Retina (tissue), 1 donor: ENCODE measurements around the gene ASB2.

Experiments
- DNase-seq: peaks from one replicate; pipeline ENCODE4 v3.0.0-alpha.2; 2016

ASB2 gene

GRCh38 chr14:93976477-93977057, at the start of gene ASB2:
ASB2 (minus strand) TSS chr14:93976570; CDS start chr14:93964539, 12,031 bp downstream.
- no peak for DNase-seq

GRCh38 chr14:94025720-94026119, 49.4 kb upstream of the ASB2 start:
- DNase-seq: no peak

DNA sequence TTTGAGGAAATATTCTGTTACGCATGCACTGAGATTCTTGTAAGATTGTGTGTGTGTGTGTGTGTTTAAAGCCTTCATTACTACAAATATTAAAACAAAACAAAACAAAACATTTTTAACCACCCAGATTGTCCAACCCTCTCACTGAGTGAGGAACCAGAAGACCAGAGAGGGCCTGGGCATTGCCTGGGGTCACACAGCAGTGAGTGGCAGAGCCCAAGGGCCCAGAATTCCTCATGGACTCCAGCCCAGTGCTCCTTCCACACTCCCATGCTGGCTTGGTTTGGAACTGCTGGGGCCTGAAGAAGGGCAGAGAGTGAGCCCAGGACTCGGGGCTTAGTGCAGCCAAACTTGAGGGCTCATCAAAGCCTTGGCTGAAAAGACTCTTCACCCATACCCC, 48.2 kb upstream of the ASB2 start:
- DNase-seq: no peak

GRCh38 chr14:94022532-94023411, 46.4 kb upstream of the ASB2 start:
- DNase-seq: no peak

- DNase-seq: no peak
Observed at GRCh38 chr14:94021416-94022157, 45.2 kb upstream of the ASB2 start.

GRCh38 chr14:94021001-94021400, 44.6 kb upstream of the ASB2 start:
- DNase-seq: no peak

- DNase-seq: no peak
Observed at GRCh38 chr14:94020267-94020666, 43.9 kb upstream of the ASB2 start.

GRCh38 chr14:94019329-94019728, 43.0 kb upstream of the ASB2 start:
- no peak for DNase-seq

- no peak for DNase-seq
Observed at GRCh38 chr14:94018308-94018707, 41.9 kb upstream of the ASB2 start.

- no peak for DNase-seq
Observed at GRCh38 chr14:94016446-94016976, 40.1 kb upstream of the ASB2 start.

GRCh38 chr14:94015223-94015622, 38.9 kb upstream of the ASB2 start:
- no peak for DNase-seq

DNA sequence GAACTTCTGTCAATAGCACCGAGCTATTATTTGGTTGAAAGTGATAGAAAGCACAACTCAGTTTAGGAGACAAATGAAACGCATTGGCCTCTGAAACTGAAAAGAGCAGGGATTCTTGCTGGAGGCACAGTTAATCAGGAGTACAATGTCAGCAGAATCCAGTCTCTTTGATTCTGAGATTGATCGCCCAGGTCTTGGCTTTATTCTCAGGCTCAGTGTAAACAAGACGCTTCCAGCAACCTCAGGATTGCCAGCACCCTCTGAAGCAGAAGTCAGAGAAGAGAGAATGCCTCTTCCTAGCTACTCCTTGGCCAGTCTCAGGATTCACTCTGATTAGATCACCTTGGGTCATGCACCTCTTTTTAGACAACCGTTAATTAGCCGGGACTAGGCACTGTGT, 38.0 kb upstream of the ASB2 start:
- DNase-seq: no peak

DNA sequence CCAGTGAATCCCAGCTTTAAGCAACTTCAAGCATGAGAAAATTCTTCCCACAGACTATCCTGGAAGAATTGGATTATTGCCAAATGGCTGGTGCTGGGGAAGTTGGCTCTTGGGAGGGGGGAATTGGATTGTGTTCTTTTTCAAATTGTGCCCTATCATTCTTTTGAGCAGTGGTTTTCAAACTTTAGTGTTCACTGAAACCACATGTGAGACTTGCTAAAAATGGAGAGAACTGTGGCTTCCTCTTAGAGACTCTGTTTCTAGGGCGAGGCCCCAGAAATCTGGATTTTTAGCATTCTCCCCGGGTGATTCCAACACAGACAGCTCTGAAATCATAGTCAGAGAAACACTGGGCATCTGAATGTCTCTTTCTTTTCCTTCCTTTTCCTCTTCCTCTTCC, 35.4 kb upstream of the ASB2 start:
- DNase-seq: no peak

GRCh38 chr14:94010625-94011024, 34.3 kb upstream of the ASB2 start:
- no peak for DNase-seq

DNA sequence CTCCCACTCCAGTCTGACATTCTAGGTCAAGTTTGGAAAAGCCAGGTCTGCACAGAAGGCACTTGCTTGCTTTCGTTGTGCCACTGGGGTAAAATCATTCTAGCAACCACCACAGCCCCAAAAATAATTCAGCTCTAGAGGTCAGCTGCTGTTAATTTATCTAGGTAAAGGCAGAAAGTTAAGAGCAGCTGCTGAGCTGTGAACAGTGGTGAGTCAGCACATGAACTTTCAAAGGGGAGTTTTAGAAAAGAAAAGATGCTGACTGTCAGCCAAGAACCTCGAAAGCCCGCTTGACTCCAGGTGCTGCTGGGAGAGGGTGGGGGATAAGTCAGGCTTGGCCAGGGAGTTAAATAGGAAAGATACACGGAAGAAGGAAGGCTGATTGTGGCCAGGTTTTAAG, 33.4 kb upstream of the ASB2 start:
- DNase-seq: no peak

- no peak for DNase-seq
Observed at GRCh38 chr14:94008234-94008633, 31.9 kb upstream of the ASB2 start.

GRCh38 chr14:94005324-94006073, 29.1 kb upstream of the ASB2 start:
- no peak for DNase-seq

GRCh38 chr14:94004015-94004414, 27.6 kb upstream of the ASB2 start:
- DNase-seq: no peak

DNA sequence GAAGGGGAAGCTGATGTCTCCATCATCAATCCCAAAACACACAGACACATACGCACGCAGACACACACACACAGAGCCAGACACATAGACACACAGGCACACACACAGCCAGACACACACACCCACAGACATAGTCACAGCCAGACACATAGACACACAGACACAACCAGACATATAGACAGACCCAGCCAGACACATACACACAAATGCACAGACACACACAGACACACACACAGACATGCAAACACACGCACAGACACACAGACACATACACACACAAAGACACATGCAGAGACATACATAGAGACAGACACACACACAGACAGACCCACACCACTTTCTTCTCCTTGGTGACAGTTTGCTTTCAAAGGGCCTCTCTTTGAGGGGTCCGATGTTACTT, 27.0 kb upstream of the ASB2 start:
- DNase-seq: no peak

GRCh38 chr14:94001501-94002396, 25.4 kb upstream of the ASB2 start:
- DNase-seq: peak; percentile 81

- no peak for DNase-seq
Observed at GRCh38 chr14:94001016-94001415, 24.6 kb upstream of the ASB2 start.

- DNase-seq: no peak
Observed at GRCh38 chr14:94000267-94000666, 23.9 kb upstream of the ASB2 start.
